Measurements from ENCODE around the gene PAX5. TPM values are rescaled to one million over a fixed set of nuclear protein-coding genes. Genes with fewer than 3 reads are reported as not detected.
A peak's percentile ranks its signal among the peaks of the same experiment; 100 is the strongest.

Gene PAX5
- polyA plus RNA-seq, 1 of the 3 experiments (the other 2 are of a cell fraction): 0.05 TPM

- Histone ChIP-seq H3K79me2 (ENCODE audit: insufficient read depth) (no peaks in the 10 kb centered on the region), H3K27me3 (ENCODE audit: insufficient read depth) (peaks cover 22% of the 10 kb centered on the region; the same call in 1 of the 2 replicates), H3K4me2 (no peak overlapping the region), H3K9me3 (no peaks in the 10 kb centered on the region), H3K27ac (ENCODE audit: low read depth in 2 of 2, low read length in 1 of 2) (no peak overlapping the region), H3K9ac (no peak overlapping the region), H3F3A (replicated peaks; ENCODE audit: insufficient read depth) (no peaks in the 10 kb centered on the region), H2AFZ (ENCODE audit: low read depth) (no peak overlapping the region), H3K4me3 (ENCODE audit: low read depth in 2 of 2, low read length in 1 of 2) (no peak overlapping the region), H3K36me3 (replicated peaks in 1 of 2; ENCODE audit: control insufficient read depth in 1 of 2, insufficient read depth in 2 of 2, low read length in 1 of 2) (no peaks in the 10 kb centered on the region), H3K9me2 (no peaks in the 10 kb centered on the region), H4K20me1 (ENCODE audit: insufficient read depth) (no peaks in the 10 kb centered on the region), H3K4me1 (ENCODE audit: control insufficient read depth in 1 of 2, insufficient read depth in 2 of 2, low read depth in 1 of 2, low read length in 1 of 2) (peaks cover 0 to 16% of the 10 kb centered on the region in 2 experiments; a peak in 2 of 4 replicates)
- DNase-seq: no peak
- ChIA-PET POLR2A (no interaction called here), CTCF (interaction anchor here (1.2 to 3.0 kb wide), 4 partner anchors 12 to 19 kb away, joined by 3 to 24 read pairs (median 6); no protein-coding TSS in a partner anchor)
- TF ChIP-seq GATA2 (CRISPR knock-in tag; IDR thresholded peaks at IDR 0.05) (0 out of 2 replicates have a peak, but pooled peaks have one; percentile 16), EZH2phosphoT487 (IDR thresholded peaks at IDR 0.05; ENCODE audit: borderline replicate concordance, low read depth) (no peak)
- 80% methylated on average over 4 of the region's 4 CpGs for WGBS (ENCODE audit: low lambda C conversion rate)
Observed at GRCh38 chr9:36892279-36892678, 141.8 kb downstream of the PAX5 start.

- no peaks in the 10 kb centered on the region for H3K9me3 ChIP-seq
- H3K9ac ChIP-seq: no peak overlapping the region
- no peaks in the 10 kb centered on the region for H3K9me2 ChIP-seq
- H3K4me1 ChIP-seq (ENCODE audit: control insufficient read depth in 1 of 2, insufficient read depth in 2 of 2, low read depth in 1 of 2, low read length in 1 of 2): peaks cover 0 to 16% of the 10 kb centered on the region in 2 experiments; a peak in 2 of 4 replicates
- no peaks in the 10 kb centered on the region for H3K79me2 ChIP-seq (ENCODE audit: insufficient read depth)
- H3K36me3 ChIP-seq (replicated peaks in 1 of 2; ENCODE audit: control insufficient read depth in 1 of 2, insufficient read depth in 2 of 2, low read length in 1 of 2): no peaks in the 10 kb centered on the region
- H4K20me1 ChIP-seq (ENCODE audit: insufficient read depth): no peaks in the 10 kb centered on the region
- H3K27me3 ChIP-seq (ENCODE audit: insufficient read depth): peaks cover 18% of the 10 kb centered on the region; the same call in 1 of the 2 replicates
- no peak overlapping the region for H2AFZ ChIP-seq (ENCODE audit: low read depth)
- CTCF ChIA-PET: interaction anchor here (1.0 to 3.0 kb wide), 6 partner anchors 9 to 18 kb away, joined by 3 to 24 read pairs (median 4); no protein-coding TSS in a partner anchor
- POLR2A ChIA-PET: no interaction called here
- no peaks in the 10 kb centered on the region for H3F3A ChIP-seq (replicated peaks; ENCODE audit: insufficient read depth)
- H3K4me2 ChIP-seq: no peak overlapping the region
- H3K4me3 ChIP-seq (ENCODE audit: low read depth in 2 of 2, low read length in 1 of 2): no peak overlapping the region
- H3K27ac ChIP-seq (ENCODE audit: low read depth in 2 of 2, low read length in 1 of 2): peak overlapping the region in 1 of 2 experiments; percentile 36; a peak in 1 of 4 replicates
- peak; percentile 71 for DNase-seq
- 66% methylated on average over 12 of the region's 13 CpGs for WGBS (ENCODE audit: low lambda C conversion rate)
- TF ChIP-seq GATA2 (CRISPR knock-in tag; IDR thresholded peaks at IDR 0.05) (0 out of 2 replicates have a peak, but pooled peaks have one; percentile 13), NFIC (IDR thresholded peaks at IDR 0.05; ENCODE audit: borderline replicate concordance) (no peak), RCOR1 (IDR thresholded peaks at IDR 0.05; ENCODE audit: low read length) (no peak)
Observed at GRCh38 chr9:36891341-36891811, 142.7 kb downstream of the PAX5 start.

GRCh38 chr9:36889844-36890243, 144.2 kb downstream of the PAX5 start:
- Histone ChIP-seq H3K9me2 (no peaks in the 10 kb centered on the region), H3K4me3 (ENCODE audit: low read depth in 2 of 2, low read length in 1 of 2) (no peak overlapping the region), H3K27ac (ENCODE audit: low read depth in 2 of 2, low read length in 1 of 2) (no peak overlapping the region), H3K9ac (no peak overlapping the region), H3K9me3 (no peaks in the 10 kb centered on the region), H3K4me1 (ENCODE audit: control insufficient read depth in 1 of 2, insufficient read depth in 2 of 2, low read depth in 1 of 2, low read length in 1 of 2) (peaks cover 0 to 16% of the 10 kb centered on the region in 2 experiments; a peak in 2 of 4 replicates), H3F3A (replicated peaks; ENCODE audit: insufficient read depth) (no peaks in the 10 kb centered on the region), H2AFZ (ENCODE audit: low read depth) (no peak overlapping the region), H3K36me3 (replicated peaks in 1 of 2; ENCODE audit: control insufficient read depth in 1 of 2, insufficient read depth in 2 of 2, low read length in 1 of 2) (no peaks in the 10 kb centered on the region), H3K27me3 (ENCODE audit: insufficient read depth) (peaks cover 5% of the 10 kb centered on the region; the same call in 1 of the 2 replicates), H4K20me1 (ENCODE audit: insufficient read depth) (no peaks in the 10 kb centered on the region), H3K4me2 (no peak overlapping the region), H3K79me2 (ENCODE audit: insufficient read depth) (no peaks in the 10 kb centered on the region)
- 43% methylated on average over 6 of the region's 6 CpGs for WGBS (ENCODE audit: low lambda C conversion rate)
- no peak for DNase-seq
- POLR2A ChIA-PET: no interaction called here
- CTCF ChIA-PET: interaction anchor here (0.5 to 3.0 kb wide), 2 partner anchors 16 to 91 kb away, joined by 3 to 24 read pairs; no protein-coding TSS in a partner anchor
- TF ChIP-seq MXI1 (IDR thresholded peaks at IDR 0.05; ENCODE audit: low read depth, low read length): no peak
- TF ChIP-seq EZH2phosphoT487 (IDR thresholded peaks at IDR 0.05; ENCODE audit: borderline replicate concordance, low read depth): no peak
- no peak for TF ChIP-seq SMC3 (IDR thresholded peaks at IDR 0.05; ENCODE audit: low read depth, low read length)
- no peak for TF ChIP-seq SIN3A (IDR thresholded peaks at IDR 0.05; ENCODE audit: borderline replicate concordance, low read depth, low read length)
- no peak for TF ChIP-seq FOXJ3 (CRISPR knock-in tag; IDR thresholded peaks at IDR 0.05)
- no peak for TF ChIP-seq PBX3 (IDR thresholded peaks at IDR 0.05)
- TF ChIP-seq YY1 (IDR thresholded peaks at IDR 0.05; ENCODE audit: low read depth): no peak
- no peak for TF ChIP-seq NFIC (IDR thresholded peaks at IDR 0.05; ENCODE audit: borderline replicate concordance)
- TF ChIP-seq TAF1 (IDR thresholded peaks at IDR 0.05; ENCODE audit: borderline replicate concordance, low read depth, low read length): no peak
- TF ChIP-seq, protein P1, sequence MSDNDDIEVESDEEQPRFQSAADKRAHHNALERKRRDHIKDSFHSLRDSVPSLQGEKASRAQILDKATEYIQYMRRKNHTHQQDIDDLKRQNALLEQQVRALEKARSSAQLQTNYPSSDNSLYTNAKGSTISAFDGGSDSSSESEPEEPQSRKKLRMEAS (IDR thresholded peaks at IDR 0.05; ENCODE audit: low read depth): no peak
- TF ChIP-seq, protein P2, sequence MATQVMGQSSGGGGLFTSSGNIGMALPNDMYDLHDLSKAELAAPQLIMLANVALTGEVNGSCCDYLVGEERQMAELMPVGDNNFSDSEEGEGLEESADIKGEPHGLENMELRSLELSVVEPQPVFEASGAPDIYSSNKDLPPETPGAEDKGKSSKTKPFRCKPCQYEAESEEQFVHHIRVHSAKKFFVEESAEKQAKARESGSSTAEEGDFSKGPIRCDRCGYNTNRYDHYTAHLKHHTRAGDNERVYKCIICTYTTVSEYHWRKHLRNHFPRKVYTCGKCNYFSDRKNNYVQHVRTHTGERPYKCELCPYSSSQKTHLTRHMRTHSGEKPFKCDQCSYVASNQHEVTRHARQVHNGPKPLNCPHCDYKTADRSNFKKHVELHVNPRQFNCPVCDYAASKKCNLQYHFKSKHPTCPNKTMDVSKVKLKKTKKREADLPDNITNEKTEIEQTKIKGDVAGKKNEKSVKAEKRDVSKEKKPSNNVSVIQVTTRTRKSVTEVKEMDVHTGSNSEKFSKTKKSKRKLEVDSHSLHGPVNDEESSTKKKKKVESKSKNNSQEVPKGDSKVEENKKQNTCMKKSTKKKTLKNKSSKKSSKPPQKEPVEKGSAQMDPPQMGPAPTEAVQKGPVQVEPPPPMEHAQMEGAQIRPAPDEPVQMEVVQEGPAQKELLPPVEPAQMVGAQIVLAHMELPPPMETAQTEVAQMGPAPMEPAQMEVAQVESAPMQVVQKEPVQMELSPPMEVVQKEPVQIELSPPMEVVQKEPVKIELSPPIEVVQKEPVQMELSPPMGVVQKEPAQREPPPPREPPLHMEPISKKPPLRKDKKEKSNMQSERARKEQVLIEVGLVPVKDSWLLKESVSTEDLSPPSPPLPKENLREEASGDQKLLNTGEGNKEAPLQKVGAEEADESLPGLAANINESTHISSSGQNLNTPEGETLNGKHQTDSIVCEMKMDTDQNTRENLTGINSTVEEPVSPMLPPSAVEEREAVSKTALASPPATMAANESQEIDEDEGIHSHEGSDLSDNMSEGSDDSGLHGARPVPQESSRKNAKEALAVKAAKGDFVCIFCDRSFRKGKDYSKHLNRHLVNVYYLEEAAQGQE (IDR thresholded peaks at IDR 0.05; ENCODE audit: low read depth, low read length): no peak
- no peak for TF ChIP-seq EP300 (IDR thresholded peaks at IDR 0.05; ENCODE audit: borderline replicate concordance in 1 of 2, low read depth in 1 of 2, low read length in 1 of 2)
- no peak for TF ChIP-seq USF1 (IDR thresholded peaks at IDR 0.05; ENCODE audit: borderline replicate concordance, low read depth)
